ENCODE measurements around the gene METTL25B. TPM values are rescaled to one million over a fixed set of nuclear protein-coding genes. Genes with fewer than 3 reads are reported as not detected.

The METTL25B gene
- total and polyA plus RNA-seq, 7 experiments from 2014 or later = 4.4 to 29.8 (median 29.0) TPM

DNA sequence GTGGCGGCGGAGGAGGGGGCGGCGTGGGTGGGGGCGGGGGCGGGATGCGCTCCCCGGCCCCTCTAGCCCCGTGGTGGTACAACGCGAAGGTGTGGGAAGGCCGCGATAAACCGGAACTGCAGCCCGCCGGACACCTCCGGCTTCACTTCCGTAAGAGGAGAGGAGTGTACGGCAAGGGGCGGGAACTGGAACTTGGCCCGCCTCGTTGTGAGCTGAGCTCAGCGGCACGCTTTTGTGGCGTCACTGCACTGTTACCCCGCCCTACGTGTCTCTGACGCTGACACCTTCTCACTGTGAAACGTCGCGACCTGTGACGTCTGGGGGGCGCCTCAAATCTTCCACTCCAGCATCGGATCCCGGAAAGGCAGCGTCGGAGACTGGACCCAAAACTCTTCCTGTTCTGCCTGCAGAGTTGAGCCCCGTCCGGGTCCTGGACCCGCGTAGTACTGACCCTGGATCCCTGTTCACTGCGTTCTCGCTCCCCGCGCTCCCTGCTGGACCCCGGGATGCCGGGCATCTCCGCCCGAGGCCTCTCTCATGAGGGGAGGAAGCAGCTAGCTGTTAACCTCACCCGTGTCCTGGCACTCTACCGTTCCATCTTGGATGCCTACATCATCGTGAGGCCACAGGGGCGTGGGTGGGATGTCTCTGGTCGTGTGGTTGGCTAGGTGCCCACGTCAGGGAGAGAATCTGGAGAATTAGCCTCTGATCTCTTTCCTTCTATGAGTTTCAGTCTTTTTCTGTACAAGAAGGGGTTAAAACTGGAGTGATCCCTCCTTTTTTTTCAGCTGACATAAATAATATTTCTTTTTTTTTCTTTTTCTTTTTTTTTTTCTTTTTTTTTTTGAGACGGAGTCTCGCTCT is 562 bp downstream of the METTL25B start, which contains the start of gene ISG20L2:
ISG20L2 (minus strand) TSS at position 168 of the 864 bp plus-strand sequence. CDS start 1,114 bp downstream, outside the sequence.
- H3K36me3 ChIP-seq (ENCODE audit: control insufficient read depth in 2 of 3, insufficient read depth in 3 of 3, low read length in 3 of 3) = peaks cover 4 to 20% (median 6%) of the 10 kb centered on the region in 3 experiments
- Mint-ChIP-seq H3K9me3 (no peaks in the 10 kb centered on the region), H3K4me1 (peaks cover 18 to 35% (median 22%) of the 10 kb centered on the region in 7 donors), H3K27me3 (no peaks in the 10 kb centered on the region), H3K4me3 (no peak within 1 kb of the TSS), H3K27ac (peak within 1 kb of the TSS in 4 of 9 donors; percentile 94 to 99 (median 98)), H3K36me3 (peaks cover 6 to 16% (median 14%) of the 10 kb centered on the region in 5 donors)
- ChIA-PET POLR2A (interaction anchor here (0.6 to 6.0 kb wide), 15 partner anchors 12 to 456 kb away, joined by 3 to 77 read pairs (median 7); partner anchors contain the start of genes HDGF, MEF2D, MRPL24 and PRCC), CTCF (interaction anchor here (0.6 to 6.9 kb wide), 9 partner anchors 10 to 164 kb away, joined by 3 to 234 read pairs (median 4); partner anchors contain the start of genes INSRR, MRPL24, NTRK1 and PEAR1)
- H3K27ac ChIP-seq (ENCODE audit: low read depth, low read length) = peak within 1 kb of the TSS; percentile 95
- peak; percentile 96 for ATAC-seq
- intact Hi-C loops (cut with micrococcal nuclease) = loop anchor here (1.0 to 10.0 kb wide), 11 partner anchors 12 to 394 kb away; partner anchors contain the start of genes CCT3 (in 2 of the 2), HDGF (in 2 of the 2), MRPL24 (in 2 of the 2) and PRCC (in 2 of the 2)
- no peaks in the 10 kb centered on the region for H3K27me3 ChIP-seq (ENCODE audit: control insufficient read depth in 2 of 2, insufficient read depth in 2 of 2, low read length in 2 of 2)
- H3K4me3 ChIP-seq (ENCODE audit: low read length) = peak within 1 kb of the TSS; percentile 97
- peak; percentile 76 to 98 (median 94) for DNase-seq
- no peaks in the 10 kb centered on the region for H3K9me3 ChIP-seq (ENCODE audit: control insufficient read depth in 2 of 3, low read length in 3 of 3)
- peaks cover 38 to 40% of the 10 kb centered on the region in 2 donors for H3K4me1 ChIP-seq (ENCODE audit: control insufficient read depth in 2 of 2, insufficient read depth in 2 of 2, low read length in 2 of 2)

DNA sequence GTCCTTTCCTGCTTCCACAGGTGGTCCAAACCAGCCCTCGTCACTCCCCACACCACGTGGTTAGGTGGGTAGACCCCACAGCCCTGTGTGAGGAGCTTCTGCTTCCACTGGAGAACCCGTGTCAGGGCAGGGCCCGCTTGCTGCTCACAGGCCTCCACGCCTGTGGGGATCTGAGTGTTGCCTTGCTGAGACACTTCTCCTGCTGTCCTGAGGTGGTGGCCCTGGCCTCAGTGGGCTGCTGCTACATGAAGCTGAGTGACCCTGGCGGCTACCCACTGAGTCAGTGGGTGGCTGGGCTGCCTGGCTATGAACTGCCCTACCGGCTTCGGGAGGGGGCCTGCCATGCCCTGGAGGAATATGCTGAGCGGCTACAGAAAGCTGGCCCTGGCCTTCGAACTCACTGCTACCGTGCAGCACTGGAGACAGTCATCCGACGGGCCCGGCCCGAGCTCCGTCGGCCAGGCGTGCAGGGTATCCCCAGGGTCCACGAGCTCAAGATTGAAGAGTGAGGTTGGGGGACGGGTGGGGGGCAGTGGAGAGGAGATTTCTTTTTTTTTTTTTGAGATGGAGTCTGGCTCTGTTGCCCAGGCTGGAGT is 5.8 kb downstream of the METTL25B start:
- Mint-ChIP-seq H3K4me1 (peaks cover 8 to 23% (median 18%) of the 10 kb centered on the region in 7 donors), H3K9me3 (no peaks in the 10 kb centered on the region), H3K36me3 (peaks cover 0 to 11% (median 6%) of the 10 kb centered on the region in 5 donors), H3K4me3 (no peak overlapping the region), H3K27ac (no peak overlapping the region), H3K27me3 (no peaks in the 10 kb centered on the region)
- no peak overlapping the region for H3K4me3 ChIP-seq (ENCODE audit: low read length)
- ATAC-seq = no peak
- no peak overlapping the region for H3K27ac ChIP-seq (ENCODE audit: low read depth, low read length)
- CTCF ChIA-PET = no interaction called here
- DNase-seq = no peak
- POLR2A ChIA-PET = no interaction called here
- H3K27me3 ChIP-seq (ENCODE audit: control insufficient read depth in 2 of 2, insufficient read depth in 2 of 2, low read length in 2 of 2) = no peaks in the 10 kb centered on the region
- intact Hi-C loops (cut with micrococcal nuclease) = no loop called here
- H3K4me1 ChIP-seq (ENCODE audit: control insufficient read depth in 2 of 2, insufficient read depth in 2 of 2, low read length in 2 of 2) = peaks cover under 1 to 4% of the 10 kb centered on the region in 2 donors
- H3K36me3 ChIP-seq (ENCODE audit: control insufficient read depth in 2 of 3, insufficient read depth in 3 of 3, low read length in 3 of 3) = peaks cover 0 to 28% (median 8%) of the 10 kb centered on the region in 3 experiments
- H3K9me3 ChIP-seq (ENCODE audit: control insufficient read depth in 2 of 3, low read length in 3 of 3) = no peaks in the 10 kb centered on the region

DNA sequence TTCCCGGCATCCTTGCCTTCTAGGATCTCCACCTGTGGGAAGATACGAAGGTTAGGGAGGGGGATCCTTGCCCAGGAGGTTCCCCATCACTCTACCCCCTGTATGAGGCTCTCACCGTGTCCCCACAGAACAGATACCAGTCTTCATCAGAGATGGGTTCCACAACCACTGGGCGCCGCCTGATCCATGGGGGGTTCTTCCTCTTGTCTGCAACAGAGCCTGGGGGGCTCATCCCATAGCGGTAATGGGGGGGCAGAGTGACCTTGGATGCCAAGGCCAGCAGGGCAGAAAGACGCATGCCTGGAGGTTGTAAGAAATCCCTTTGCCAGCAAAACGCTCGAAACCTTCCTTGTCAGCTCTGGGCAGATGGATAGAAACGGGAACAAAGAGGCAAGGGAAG is 10.1 kb downstream of the METTL25B start:
- ChIA-PET POLR2A (interaction anchor here (1.7 to 4.6 kb wide), 2 partner anchors 10 to 29 kb away, joined by 7 to 77 read pairs; partner anchors contain the start of genes ISG20L2, METTL25B and PRCC), CTCF (interaction anchor here (1.3 kb wide), 1 partner anchor 10 kb away, joined by 3 read pairs; the partner anchor contains the start of genes ISG20L2 and METTL25B)
- H3K9me3 Mint-ChIP-seq = peaks cover 0 to 1% (median 0%) of the 10 kb centered on the region in 11 donors
- intact Hi-C loops (cut with micrococcal nuclease) = no loop called here
- Histone ChIP-seq H3K9me3 (ENCODE audit: control insufficient read depth in 2 of 3, low read length in 3 of 3) (no peaks in the 10 kb centered on the region), H3K27me3 (ENCODE audit: control insufficient read depth in 2 of 2, insufficient read depth in 2 of 2, low read length in 2 of 2) (no peaks in the 10 kb centered on the region), H3K36me3 (ENCODE audit: control insufficient read depth in 2 of 3, insufficient read depth in 3 of 3, low read length in 3 of 3) (peaks cover 0 to 39% (median 8%) of the 10 kb centered on the region in 3 experiments), H3K4me3 (ENCODE audit: low read length) (no peak overlapping the region), H3K27ac (ENCODE audit: low read depth, low read length) (peak overlapping the region; percentile 19), H3K4me1 (ENCODE audit: control insufficient read depth in 2 of 2, insufficient read depth in 2 of 2, low read length in 2 of 2) (peaks cover 16 to 20% of the 10 kb centered on the region in 2 donors)
- peaks cover 19 to 35% (median 31%) of the 10 kb centered on the region in 7 donors for H3K4me1 Mint-ChIP-seq
- H3K4me3 Mint-ChIP-seq = no peak overlapping the region
- ATAC-seq (no peak), DNase-seq (no peak)
- H3K27ac Mint-ChIP-seq = peak overlapping the region in 3 of 9 donors; percentile 38 to 68 (median 58)
- H3K27me3 Mint-ChIP-seq = no peaks in the 10 kb centered on the region
- peaks cover 0 to 19% (median 12%) of the 10 kb centered on the region in 5 donors for H3K36me3 Mint-ChIP-seq

DNA sequence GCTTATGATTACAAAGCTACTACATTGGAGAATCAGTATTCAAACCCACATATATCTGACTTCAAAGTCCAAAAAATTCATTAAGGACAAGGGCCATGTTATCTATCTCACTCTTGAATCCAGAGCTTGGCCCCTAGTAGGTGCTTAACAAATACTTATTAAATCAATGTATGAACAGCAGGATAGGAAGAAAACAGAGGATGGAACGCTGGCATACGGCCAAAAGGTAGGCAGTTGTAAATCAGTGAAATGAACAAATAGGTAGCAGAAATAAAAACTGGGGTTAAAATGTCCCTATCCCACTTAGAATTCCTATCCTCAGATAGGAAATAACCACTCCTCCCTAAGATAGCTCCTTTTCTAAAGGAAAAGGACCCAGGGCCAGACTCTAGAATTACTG is 10.6 kb downstream of the METTL25B start:
- H3K4me1 ChIP-seq (ENCODE audit: control insufficient read depth in 2 of 2, insufficient read depth in 2 of 2, low read length in 2 of 2) = peaks cover 16 to 20% of the 10 kb centered on the region in 2 donors
- no peaks in the 10 kb centered on the region for H3K9me3 ChIP-seq (ENCODE audit: control insufficient read depth in 2 of 3, low read length in 3 of 3)
- H3K4me3 Mint-ChIP-seq = peak overlapping the region in 7 of 10 donors; percentile 0 to 58 (median 39)
- H3K36me3 ChIP-seq (ENCODE audit: control insufficient read depth in 2 of 3, insufficient read depth in 3 of 3, low read length in 3 of 3) = peaks cover 0 to 44% (median 8%) of the 10 kb centered on the region in 3 experiments
- H3K9me3 Mint-ChIP-seq = peaks cover 0 to 1% (median 0%) of the 10 kb centered on the region in 11 donors
- H3K4me1 Mint-ChIP-seq = peaks cover 19 to 36% (median 31%) of the 10 kb centered on the region in 7 donors
- DNase-seq (no peak), ATAC-seq (no peak)
- peak overlapping the region in 8 of 9 donors; percentile 18 to 84 (median 37) for H3K27ac Mint-ChIP-seq
- no peaks in the 10 kb centered on the region for H3K27me3 ChIP-seq (ENCODE audit: control insufficient read depth in 2 of 2, insufficient read depth in 2 of 2, low read length in 2 of 2)
- CTCF ChIA-PET = interaction anchor here (1.3 kb wide), 1 partner anchor 10 kb away, joined by 3 read pairs; the partner anchor contains the start of genes ISG20L2 and METTL25B
- intact Hi-C loops (cut with micrococcal nuclease) = no loop called here
- H3K36me3 Mint-ChIP-seq = peaks cover 0 to 21% (median 13%) of the 10 kb centered on the region in 5 donors
- peak overlapping the region; percentile 51 for H3K27ac ChIP-seq (ENCODE audit: low read depth, low read length)
- no peaks in the 10 kb centered on the region for H3K27me3 Mint-ChIP-seq
- POLR2A ChIA-PET = interaction anchor here (0.6 to 4.6 kb wide), 4 partner anchors 11 to 241 kb away, joined by 3 to 77 read pairs (median 5); partner anchors contain the start of genes ISG20L2, METTL25B and PRCC
- no peak overlapping the region for H3K4me3 ChIP-seq (ENCODE audit: low read length)

DNA sequence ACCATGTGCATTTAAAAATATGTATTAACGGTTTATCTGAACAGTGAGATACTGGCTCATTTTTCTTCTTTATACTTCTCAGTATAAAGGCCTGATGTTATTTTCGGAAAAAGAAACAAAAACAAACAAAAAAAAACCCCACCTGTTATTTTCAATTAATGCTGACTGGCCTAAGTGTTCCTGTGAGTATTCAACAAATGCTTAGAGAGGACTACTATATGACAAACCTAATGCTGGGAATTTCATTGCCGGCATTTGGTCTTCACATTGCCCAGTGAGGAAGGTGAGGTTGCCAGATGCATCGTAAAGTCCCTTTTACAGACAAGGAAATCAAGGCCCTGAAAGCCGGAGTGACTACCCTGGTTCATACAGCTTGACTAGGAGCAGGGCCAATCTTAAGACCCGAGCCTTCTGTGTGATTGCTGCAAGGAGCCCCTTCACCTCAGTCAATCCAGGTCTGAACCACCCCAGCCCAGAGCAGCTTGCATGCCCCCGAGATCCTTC is 12.0 kb downstream of the METTL25B start:
- Mint-ChIP-seq H3K27me3 (no peaks in the 10 kb centered on the region), H3K9me3 (peaks cover 0 to 1% (median 0%) of the 10 kb centered on the region in 11 donors), H3K4me1 (peaks cover 19 to 44% (median 33%) of the 10 kb centered on the region in 7 donors), H3K36me3 (peaks cover 0 to 23% (median 18%) of the 10 kb centered on the region in 5 donors), H3K4me3 (peak overlapping the region; percentile 94 to 99 (median 98)), H3K27ac (peak overlapping the region; percentile 86 to 99 (median 98))
- ChIA-PET CTCF (interaction anchor here (0.7 to 1.9 kb wide), 3 partner anchors 12 to 219 kb away, joined by 4 to 10 read pairs (median 6); partner anchors contain the start of genes ISG20L2, METTL25B and PRCC), POLR2A (interaction anchor here (1.0 to 4.6 kb wide), 8 partner anchors 11 to 78 kb away, joined by 3 to 77 read pairs (median 8); partner anchors contain the start of genes CRABP2, HDGF, ISG20L2 and METTL25B)
- ATAC-seq (no peak), DNase-seq (no peak)
- intact Hi-C loops (cut with micrococcal nuclease) = loop anchor here (2.0 to 10.0 kb wide), 5 partner anchors 395 to 685 kb away; partner anchors contain the start of genes CCT3 (in 1 of the 2), ETV3 (in 1 of the 2), LAMTOR2 (in 1 of the 2) and PMF1 (in 1 of the 2)
- Histone ChIP-seq H3K36me3 (ENCODE audit: control insufficient read depth in 2 of 3, insufficient read depth in 3 of 3, low read length in 3 of 3) (peaks cover 0 to 55% (median 11%) of the 10 kb centered on the region in 3 experiments), H3K9me3 (ENCODE audit: control insufficient read depth in 2 of 3, low read length in 3 of 3) (no peaks in the 10 kb centered on the region), H3K27ac (ENCODE audit: low read depth, low read length) (peak overlapping the region; percentile 90), H3K4me1 (ENCODE audit: control insufficient read depth in 2 of 2, insufficient read depth in 2 of 2, low read length in 2 of 2) (peaks cover 16 to 20% of the 10 kb centered on the region in 2 donors), H3K4me3 (ENCODE audit: low read length) (peak overlapping the region; percentile 79), H3K27me3 (ENCODE audit: control insufficient read depth in 2 of 2, insufficient read depth in 2 of 2, low read length in 2 of 2) (no peaks in the 10 kb centered on the region)

Data from naive thymus-derived CD4-positive, alpha-beta T cell (primary cell).